Gastrocnemius medialis (tissue), 4 donors: Measurements from ENCODE around the gene SERINC2. TPM values are rescaled to one million over a fixed set of nuclear protein-coding genes. Genes with fewer than 3 reads are reported as not detected.

Experiments
- ATAC-seq, 2 donors: fragments of 150-250 bp; one replicate each; pipeline ENCODE4 v1.9.1; 2016
- DNase-seq, 2 donors: peaks; one replicate each; pipeline ENCODE4 v3.0.0-alpha.2; 2019
- H3K27ac ChIP-seq, 4 donors: fragments of 200-600 bp; sonication (generic); 1 replicate in 1 of 4; 2 replicates in 3 of 4; pipeline ENCODE4 v1.5.1; 2016 to 2018; ENCODE audit warnings: mild to moderate bottlenecking in 2 of 4, moderate library complexity in 1 of 4
- H3K27me3 ChIP-seq, 3 donors: fragments of 200-600 bp; sonication (generic) in 2 of 3; 1 replicate in 1 of 3; 2 replicates in 2 of 3; pipeline versions ENCODE4 v1.5.1 to v1.6.0; 2016 to 2019; ENCODE audit warnings: mild to moderate bottlenecking in 1 of 3, moderate library complexity in 1 of 3
- H3K36me3 ChIP-seq, 2 donors: fragments of 200-600 bp; sonication (generic) in 1 of 2; one replicate each; pipeline ENCODE4 v1.5.1; 2017 to 2018
- H3K4me1 ChIP-seq, 2 donors: fragments of 200-600 bp; sonication (generic) in 1 of 2; one replicate each; pipeline ENCODE4 v1.5.1; 2016 to 2017; ENCODE audit warnings: mild to moderate bottlenecking in 2 of 2
- H3K4me3 ChIP-seq, 4 donors: fragments of 200-600 bp; sonication (generic) in 3 of 4; 1 replicate in 1 of 4; 2 replicates in 3 of 4; pipeline ENCODE4 v1.5.1; 2016 to 2019; ENCODE audit warnings: mild to moderate bottlenecking in 2 of 4
- H3K9me3 ChIP-seq, 3 donors: fragments of 200-600 bp; sonication (generic) in 2 of 3; 1 replicate in 1 of 3; 2 replicates in 2 of 3; pipeline ENCODE4 v1.5.1; 2016 to 2019
- CTCF ChIP-seq, 5 experiments: fragments of 450-650 bp in 3 of 5; fragments of 200-600 bp in 2 of 5; sonication (generic) in 2 of 5; IDR thresholded peaks in 4 of 5; conservative IDR thresholded peaks in 1 of 5; 1 replicate in 4 of 5; 2 replicates in 1 of 5; pipeline ENCODE4 v1.5.1; 2016 to 2019; ENCODE audit warnings: antibody characterized with exemption in 5 of 5, mild to moderate bottlenecking in 3 of 5, moderate library complexity in 3 of 5
- POLR2A ChIP-seq, 2 donors: fragments of 450-650 bp; IDR thresholded peaks; one replicate each; pipeline ENCODE4 v1.6.1; 2017; ENCODE audit warnings: antibody characterized with exemption in 2 of 2, mild to moderate bottlenecking in 2 of 2, moderate library complexity in 2 of 2
- in situ Hi-C, 4 donors: fragments of 200-750 bp; cut with MboI; loops; one replicate each; pipeline versions ENCODE4 v1.15.0 to v1.8.0; 2017; ENCODE audit warnings: low sequenced_read_pairs in 4 of 4
- intact Hi-C: fragments of 100-400 bp; cut with DNase I; formaldehyde crosslinking; loops from one replicate; pipeline ENCODE4 v1.15.1; 2023; ENCODE audit warnings: low total_unique reads
- total RNA-seq, 4 donors: library from RNA; depleted of rRNA; stranded (reverse); fragments of >200 nt; gene quantifications; one replicate each; pipeline versions ENCODE4 v1.1.0 to v1.2.3, GENCODE V29; 2016

Gene SERINC2
- total RNA-seq, 4 donors from 2014 or later = 21.2 to 53.4 (median 35.9) TPM

DNA sequence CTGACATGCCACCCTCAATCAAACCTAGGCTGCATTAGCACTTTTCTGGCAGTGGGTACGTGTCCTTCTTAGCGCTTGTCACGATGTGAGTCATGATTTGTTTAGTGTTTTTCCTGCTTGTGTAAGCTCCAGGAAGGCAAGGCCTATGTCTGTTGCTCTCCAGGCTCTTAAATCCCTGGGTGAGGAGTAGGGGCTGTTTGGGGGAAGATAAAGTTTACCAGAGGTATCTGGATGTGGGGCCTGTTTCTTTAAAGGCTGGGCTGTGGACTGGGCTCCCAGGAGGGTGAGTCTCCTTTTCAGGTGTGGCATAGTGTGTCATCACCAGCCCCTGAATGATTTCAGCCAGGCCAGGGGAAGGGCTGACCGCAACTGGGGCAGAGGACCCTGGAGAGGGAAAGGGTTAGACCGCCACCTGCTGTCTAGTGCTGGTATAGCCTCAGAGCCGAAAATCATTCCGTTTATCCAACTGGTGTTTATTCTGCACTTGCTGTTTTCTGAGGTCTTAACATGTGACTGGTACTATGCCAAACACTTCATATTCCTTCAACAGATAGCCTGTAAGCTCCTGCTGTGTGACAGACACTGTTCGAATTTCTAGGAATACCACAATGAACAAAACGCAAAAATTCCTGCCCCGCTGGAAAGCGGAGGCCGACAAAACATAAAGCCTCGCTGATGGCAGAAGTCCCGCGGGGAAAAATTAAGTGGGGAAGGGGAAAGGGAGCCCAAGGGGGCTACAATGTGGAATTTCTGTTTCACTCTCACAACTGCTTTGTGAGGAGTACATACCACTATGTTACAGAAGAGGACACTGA, 9.7 kb downstream of the SERINC2 start:
- Histone ChIP-seq H3K36me3 (no peaks in the 10 kb centered on the region), H3K9me3 (no peaks in the 10 kb centered on the region), H3K4me3 (no peak overlapping the region), H3K4me1 (peaks cover 12 to 26% of the 10 kb centered on the region in 2 donors), H3K27me3 (no peaks in the 10 kb centered on the region), H3K27ac (peak overlapping the region; percentile 77 to 88 (median 82))
- TF ChIP-seq CTCF (IDR thresholded peaks at IDR 0.05 in 4 of 5, conservative IDR thresholded peaks at IDR 0.05 in 1 of 5) (peak; percentile 93 to 98 (median 98)), POLR2A (IDR thresholded peaks at IDR 0.05) (peak; percentile 64 to 67)
- intact Hi-C loops (loop anchor here (1.0 to 5.0 kb wide), 6 partner anchors 28 to 705 kb away; partner anchors contain the start of genes SNRNP40 and ZCCHC17), in situ Hi-C loops (loop anchor here in 3 of 4 donors (10.0 kb wide), 2 partner anchors 132 to 238 kb away; no protein-coding TSS in a partner anchor)
- peak; percentile 82 to 91 for DNase-seq
- peak; percentile 90 to 94 for ATAC-seq

- peaks cover 12 to 20% of the 10 kb centered on the region in 2 donors for H3K4me1 ChIP-seq
- no peaks in the 10 kb centered on the region for H3K36me3 ChIP-seq
- no peak overlapping the region for H3K4me3 ChIP-seq
- intact Hi-C loops (loop anchor here (2.0 to 5.0 kb wide), 4 partner anchors 41 to 706 kb away; partner anchors contain the start of genes SNRNP40 and ZCCHC17), in situ Hi-C loops (loop anchor here in 3 of 4 donors (10.0 kb wide), 2 partner anchors 131 to 239 kb away; no protein-coding TSS in a partner anchor)
- TF ChIP-seq POLR2A (IDR thresholded peaks at IDR 0.05) (no peak), CTCF (IDR thresholded peaks at IDR 0.05 in 4 of 5, conservative IDR thresholded peaks at IDR 0.05 in 1 of 5) (no peak)
- no peaks in the 10 kb centered on the region for H3K9me3 ChIP-seq
- H3K27me3 ChIP-seq = no peaks in the 10 kb centered on the region
- DNase-seq = no peak
- no peak overlapping the region for H3K27ac ChIP-seq
- ATAC-seq = no peak
Measured at GRCh38 chr1:31423418-31423947, 10.5 kb downstream of the SERINC2 start.

- in situ Hi-C loops (loop anchor here in 3 of 4 donors (10.0 kb wide), 2 partner anchors 130 to 240 kb away; no protein-coding TSS in a partner anchor), intact Hi-C loops (loop anchor here (5.0 kb wide), 2 partner anchors 42 to 707 kb away; no protein-coding TSS in a partner anchor)
- no peak overlapping the region for H3K27ac ChIP-seq
- H3K9me3 ChIP-seq = no peaks in the 10 kb centered on the region
- H3K27me3 ChIP-seq = no peaks in the 10 kb centered on the region
- DNase-seq (no peak), ATAC-seq (no peak)
- H3K4me3 ChIP-seq = no peak overlapping the region
- TF ChIP-seq CTCF (IDR thresholded peaks at IDR 0.05 in 4 of 5, conservative IDR thresholded peaks at IDR 0.05 in 1 of 5) (no peak), POLR2A (IDR thresholded peaks at IDR 0.05) (no peak)
- H3K36me3 ChIP-seq = no peaks in the 10 kb centered on the region
- H3K4me1 ChIP-seq = peaks cover 12 to 19% of the 10 kb centered on the region in 2 donors
Measured at GRCh38 chr1:31424568-31424967, 11.6 kb downstream of the SERINC2 start.

DNA sequence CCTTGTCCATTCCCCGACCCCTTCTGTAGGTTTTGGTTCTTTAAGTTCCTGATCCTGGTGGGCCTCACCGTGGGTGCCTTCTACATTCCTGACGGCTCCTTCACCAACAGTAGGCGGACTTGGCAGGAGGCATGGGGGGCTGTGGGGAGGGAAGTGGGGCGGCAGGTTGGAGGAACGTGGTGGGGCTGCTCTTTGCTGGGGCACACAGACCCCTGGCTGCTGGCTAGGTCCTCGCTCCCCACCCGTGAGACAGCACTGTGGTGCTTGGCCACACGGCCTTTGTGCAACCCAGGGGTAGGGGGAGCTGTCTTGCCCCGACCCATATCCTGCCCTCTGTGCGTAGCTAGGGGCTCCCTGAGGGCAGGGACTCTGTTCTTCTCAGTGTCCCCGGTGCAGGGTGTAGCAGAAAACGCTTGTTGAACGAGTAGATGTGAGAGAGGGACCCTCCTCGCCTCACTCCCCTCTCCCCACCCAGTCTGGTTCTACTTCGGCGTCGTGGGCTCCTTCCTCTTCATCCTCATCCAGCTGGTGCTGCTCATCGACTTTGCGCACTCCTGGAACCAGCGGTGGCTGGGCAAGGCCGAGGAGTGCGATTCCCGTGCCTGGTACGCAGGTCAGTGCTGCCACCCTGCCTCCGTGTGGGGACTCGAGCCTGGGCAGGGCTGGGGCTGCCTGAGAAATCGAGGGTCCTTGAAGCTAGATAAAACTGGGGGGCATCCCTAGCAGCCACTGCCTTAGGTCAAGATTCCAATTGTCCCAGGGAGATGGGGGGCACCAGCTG, 12.5 kb downstream of the SERINC2 start:
- no peaks in the 10 kb centered on the region for H3K36me3 ChIP-seq
- ATAC-seq (no peak), DNase-seq (no peak)
- no peaks in the 10 kb centered on the region for H3K9me3 ChIP-seq
- H3K4me3 ChIP-seq = no peak overlapping the region
- intact Hi-C loops (no loop called here), in situ Hi-C loops (loop anchor here in 3 of 4 donors (10.0 kb wide), 2 partner anchors 129 to 241 kb away; no protein-coding TSS in a partner anchor)
- no peak overlapping the region for H3K27ac ChIP-seq
- TF ChIP-seq CTCF (IDR thresholded peaks at IDR 0.05 in 4 of 5, conservative IDR thresholded peaks at IDR 0.05 in 1 of 5) (no peak), POLR2A (IDR thresholded peaks at IDR 0.05) (no peak)
- no peaks in the 10 kb centered on the region for H3K27me3 ChIP-seq
- H3K4me1 ChIP-seq = peaks cover 12 to 19% of the 10 kb centered on the region in 2 donors
